Body of pancreas (tissue), 4 donors: ENCODE results near the gene RBM33. TPM values are rescaled to one million over a fixed set of nuclear protein-coding genes. Genes with fewer than 3 reads are reported as not detected.

Source experiments
- ATAC-seq: fragments of 150-250 bp; one replicate; pipeline ENCODE4 v1.9.1; 2016
- DNase-seq, 4 donors: peaks; one replicate each; pipeline ENCODE4 v3.0.0-alpha.2; 2019
- H3K27ac ChIP-seq, 4 donors: fragments of 200-600 bp; sonication (generic); 1 replicate in 3 of 4; 2 replicates in 1 of 4; pipeline versions ENCODE4 v1.5.1 to v1.6.1; 2016 to 2019; ENCODE audit warnings: mild to moderate bottlenecking in 1 of 4, mixed read lengths in 1 of 4, moderate library complexity in 1 of 4
- H3K27me3 ChIP-seq, 2 donors: fragments of 200-600 bp; sonication (generic); one replicate each; pipeline ENCODE4 v1.6.0; 2016; ENCODE audit warnings: mild to moderate bottlenecking in 1 of 2
- H3K36me3 ChIP-seq, 2 donors: fragments of 200-600 bp; sonication (generic); replicated peaks in 1 of 2; 2 replicates each; pipeline ENCODE4 v1.5.1; 2016; ENCODE audit warnings: low read depth in 2 of 2; ENCODE audit not compliant: insufficient read depth in 1 of 2
- H3K4me1 ChIP-seq: fragments of 200-600 bp; sonication (generic); one replicate; pipeline ENCODE4 v1.6.0; 2016
- H3K4me3 ChIP-seq, 2 donors: fragments of 200-600 bp; sonication (generic); 1 replicate in 1 of 2; 2 replicates in 1 of 2; pipeline ENCODE4 v1.5.1; 2016 to 2019
- H3K9me3 ChIP-seq, 3 donors: fragments of 200-600 bp; sonication (generic); 1 replicate in 2 of 3; 2 replicates in 1 of 3; pipeline ENCODE4 v1.5.1; 2016
- POLR2A ChIP-seq, 3 donors: fragments of 450-650 bp; IDR thresholded peaks; one replicate each; pipeline ENCODE4 v1.6.1; 2016; ENCODE audit warnings: antibody characterized with exemption in 3 of 3, mild to moderate bottlenecking in 2 of 3
- WGBS, 2 donors: methylation state at CpG; one replicate each; pipeline ENCODE4 v1.1.5; 2017; 5-methylcytosine and 5-hydroxymethylcytosine counted together
- intact Hi-C: fragments of 100-400 bp; cut with DNase I; formaldehyde crosslinking; loops from one replicate; pipeline ENCODE4 v1.15.1; 2023
- total RNA-seq, 2 donors: library from RNA; depleted of rRNA; stranded (reverse); fragments of >200 nt; gene quantifications; one replicate each; pipeline ENCODE4 v1.1.0, GENCODE V29; 2016
- TF ChIP-seq, protein P1 (sequence below), 7 experiments: fragments of 450-650 bp in 4 of 7; fragments of 200-600 bp in 3 of 7; sonication (generic) in 3 of 7; IDR thresholded peaks; one replicate each; pipeline ENCODE4 v1.5.1; 2016 to 2019; ENCODE audit warnings: antibody characterized with exemption in 7 of 7

RBM33 gene
- total RNA-seq, 2 donors from 2014 or later, result 30.6 to 78.4 TPM

DNA sequence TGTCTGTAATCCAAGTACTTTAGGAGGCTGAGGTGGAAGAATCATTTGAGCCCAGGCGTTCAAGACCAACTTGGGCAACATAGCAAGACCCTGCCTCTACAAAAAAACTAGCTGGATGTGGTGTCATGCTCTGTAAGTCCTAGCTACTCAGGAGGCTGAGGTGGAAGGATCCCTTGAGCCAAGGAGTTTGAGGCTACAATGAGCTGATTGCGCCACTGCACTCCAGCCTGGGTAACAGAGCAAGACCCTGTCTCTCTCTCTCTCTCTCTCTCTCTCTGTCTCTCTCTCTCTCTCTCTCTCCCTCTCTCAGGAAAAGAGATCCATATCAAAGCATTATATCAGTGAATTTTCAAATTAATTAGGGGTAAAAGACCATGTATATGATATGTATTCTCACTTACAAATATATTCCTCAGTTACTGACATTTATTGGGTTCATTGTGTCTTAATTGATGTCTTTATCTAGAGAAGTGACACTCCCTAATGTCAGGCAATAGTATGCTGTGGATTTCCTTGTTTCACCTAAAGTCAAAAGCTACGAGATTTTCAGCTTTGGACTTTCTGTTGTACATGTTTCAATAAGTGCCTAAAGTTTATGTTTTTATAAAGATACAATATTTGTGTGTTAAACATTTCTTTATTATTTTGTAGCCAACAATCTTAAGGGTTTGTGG, 91.1 kb downstream of the RBM33 start:
- Histone ChIP-seq H3K36me3 (peaks cover 0 to 19% of the 10 kb centered on the region in 2 donors), H3K9me3 (no peaks in the 10 kb centered on the region), H3K4me3 (no peak overlapping the region), H3K27me3 (no peaks in the 10 kb centered on the region), H3K4me1 (peaks cover 16% of the 10 kb centered on the region), H3K27ac (no peak overlapping the region)
- WGBS, 2 donors, result 78 to 85% methylated on average over 3 of the region's 3 CpGs
- ATAC-seq (no peak), DNase-seq (no peak)
- TF ChIP-seq POLR2A (IDR thresholded peaks at IDR 0.05), result no peak
- TF ChIP-seq, protein P1, sequence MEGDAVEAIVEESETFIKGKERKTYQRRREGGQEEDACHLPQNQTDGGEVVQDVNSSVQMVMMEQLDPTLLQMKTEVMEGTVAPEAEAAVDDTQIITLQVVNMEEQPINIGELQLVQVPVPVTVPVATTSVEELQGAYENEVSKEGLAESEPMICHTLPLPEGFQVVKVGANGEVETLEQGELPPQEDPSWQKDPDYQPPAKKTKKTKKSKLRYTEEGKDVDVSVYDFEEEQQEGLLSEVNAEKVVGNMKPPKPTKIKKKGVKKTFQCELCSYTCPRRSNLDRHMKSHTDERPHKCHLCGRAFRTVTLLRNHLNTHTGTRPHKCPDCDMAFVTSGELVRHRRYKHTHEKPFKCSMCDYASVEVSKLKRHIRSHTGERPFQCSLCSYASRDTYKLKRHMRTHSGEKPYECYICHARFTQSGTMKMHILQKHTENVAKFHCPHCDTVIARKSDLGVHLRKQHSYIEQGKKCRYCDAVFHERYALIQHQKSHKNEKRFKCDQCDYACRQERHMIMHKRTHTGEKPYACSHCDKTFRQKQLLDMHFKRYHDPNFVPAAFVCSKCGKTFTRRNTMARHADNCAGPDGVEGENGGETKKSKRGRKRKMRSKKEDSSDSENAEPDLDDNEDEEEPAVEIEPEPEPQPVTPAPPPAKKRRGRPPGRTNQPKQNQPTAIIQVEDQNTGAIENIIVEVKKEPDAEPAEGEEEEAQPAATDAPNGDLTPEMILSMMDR (IDR thresholded peaks at IDR 0.05), result no peak
- intact Hi-C loops, result loop anchor here (5.0 kb wide), 1 partner anchor 133 kb away; no protein-coding TSS in a partner anchor

DNA sequence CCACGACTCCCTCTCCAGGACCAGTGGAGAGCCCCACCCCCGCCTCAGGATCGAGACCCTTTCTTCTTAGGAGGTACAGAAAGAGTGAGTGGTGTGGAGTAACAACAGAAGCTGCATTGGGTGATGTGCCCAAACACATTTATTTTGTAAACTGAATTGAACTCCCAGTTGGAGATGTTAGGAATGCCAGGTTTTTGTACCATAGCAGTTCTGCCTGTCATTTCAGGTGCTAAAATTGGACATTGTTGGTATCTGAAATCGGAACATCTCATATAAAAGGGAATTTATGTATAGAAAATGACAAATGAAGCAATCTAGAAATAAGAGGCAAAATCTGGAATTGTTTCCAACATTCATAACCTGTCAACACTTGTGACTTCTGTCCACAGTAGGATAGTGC, 93.1 kb downstream of the RBM33 start:
- no peaks in the 10 kb centered on the region for H3K27me3 ChIP-seq
- WGBS, 2 donors, result 74 to 75% methylated on average over 4 of the region's 4 CpGs
- no peaks in the 10 kb centered on the region for H3K9me3 ChIP-seq
- DNase-seq (no peak), ATAC-seq (no peak)
- no peak overlapping the region for H3K4me3 ChIP-seq
- TF ChIP-seq, protein P1 (IDR thresholded peaks at IDR 0.05), result no peak
- TF ChIP-seq POLR2A (IDR thresholded peaks at IDR 0.05), result no peak
- intact Hi-C loops, result loop anchor here (5.0 kb wide), 1 partner anchor 135 kb away; no protein-coding TSS in a partner anchor
- peaks cover under 1 to 28% of the 10 kb centered on the region in 2 donors for H3K36me3 ChIP-seq
- no peak overlapping the region for H3K27ac ChIP-seq
- H3K4me1 ChIP-seq, result peaks cover 15% of the 10 kb centered on the region

GRCh38 chr7:155738104-155738503, 93.6 kb downstream of the RBM33 start:
- 71 to 78% methylated on average over 10 of the region's 10 CpGs for WGBS, 2 donors
- H3K27me3 ChIP-seq, result no peaks in the 10 kb centered on the region
- H3K36me3 ChIP-seq, result peaks cover 3 to 30% of the 10 kb centered on the region in 2 donors
- H3K4me3 ChIP-seq, result no peak overlapping the region
- DNase-seq (no peak), ATAC-seq (no peak)
- no peak for TF ChIP-seq POLR2A (IDR thresholded peaks at IDR 0.05)
- TF ChIP-seq, protein P1 (IDR thresholded peaks at IDR 0.05), result no peak
- no peak overlapping the region for H3K27ac ChIP-seq
- intact Hi-C loops, result loop anchor here (5.0 kb wide), 1 partner anchor 136 kb away; no protein-coding TSS in a partner anchor
- no peaks in the 10 kb centered on the region for H3K9me3 ChIP-seq
- H3K4me1 ChIP-seq, result peaks cover 15% of the 10 kb centered on the region

GRCh38 chr7:155738652-155739537, 94.4 kb downstream of the RBM33 start:
- DNase-seq, result peak; percentile 79 to 92 (median 87)
- no peak overlapping the region for H3K4me3 ChIP-seq
- H3K36me3 ChIP-seq, result peaks cover 3 to 32% of the 10 kb centered on the region in 2 donors
- H3K9me3 ChIP-seq, result no peaks in the 10 kb centered on the region
- 52 to 54% methylated on average over 13 of the region's 13 CpGs for WGBS, 2 donors
- no peak overlapping the region for H3K27ac ChIP-seq
- ATAC-seq, result peak; percentile 80
- intact Hi-C loops, result loop anchor here (5.0 kb wide), 1 partner anchor 137 kb away; no protein-coding TSS in a partner anchor
- TF ChIP-seq, protein P1 (IDR thresholded peaks at IDR 0.05), result peak; percentile 55 to 86 (median 78)
- no peak for TF ChIP-seq POLR2A (IDR thresholded peaks at IDR 0.05)
- H3K27me3 ChIP-seq, result no peaks in the 10 kb centered on the region
- H3K4me1 ChIP-seq, result peaks cover 9% of the 10 kb centered on the region
